KMS-11 (cell line): ENCODE data around the gene APBA2.

Experiments used
- H2AFZ ChIP-seq: fragments of 200-600 bp; sonication (generic); 2 replicates; pipeline ENCODE4 v1.6.1; 2016; ENCODE audit warnings: antibody characterized with exemption, mixed run types, low read depth
- H3K27ac ChIP-seq: fragments of 200-600 bp; sonication (generic); 2 replicates; pipeline ENCODE4 v1.6.1; 2016; ENCODE audit warnings: mild to moderate bottlenecking, mixed run types
- H3K27me3 ChIP-seq: fragments of 200-600 bp; sonication (generic); 2 replicates; pipeline ENCODE4 v1.6.1; 2017; ENCODE audit warnings: mild to moderate bottlenecking, low read depth, mixed run types, moderate library complexity; ENCODE audit not compliant: insufficient read depth
- H3K36me3 ChIP-seq: fragments of 200-600 bp; sonication (generic); 2 replicates; pipeline ENCODE4 v1.6.1; 2017; ENCODE audit warnings: mild to moderate bottlenecking, mixed run types; ENCODE audit not compliant: insufficient read depth
- H3K4me1 ChIP-seq: fragments of 200-600 bp; sonication (generic); 2 replicates; pipeline ENCODE4 v1.6.1; 2016; ENCODE audit warnings: mild to moderate bottlenecking, low read depth, mixed run types; ENCODE audit not compliant: poor library complexity, severe bottlenecking
- H3K4me2 ChIP-seq: fragments of 200-600 bp; sonication (generic); 2 replicates; pipeline ENCODE4 v1.7.0; 2016; ENCODE audit warnings: mild to moderate bottlenecking, mixed run types
- H3K4me3 ChIP-seq: fragments of 200-600 bp; sonication (generic); IDR thresholded peaks from 2 replicates; pipeline ENCODE4 v1.6.1; 2017; ENCODE audit warnings: low read depth, low read length, mixed read lengths; ENCODE audit not compliant: insufficient read depth
- H3K79me2 ChIP-seq: fragments of 200-600 bp; sonication (generic); 2 replicates; pipeline ENCODE4 v1.6.1; 2016; ENCODE audit warnings: low read depth, mixed run types; ENCODE audit not compliant: insufficient read depth
- H3K9ac ChIP-seq: fragments of 200-600 bp; sonication (generic); 2 replicates; pipeline ENCODE4 v1.6.1; 2016; ENCODE audit warnings: mild to moderate bottlenecking, mixed run types
- H4K20me1 ChIP-seq: fragments of 200-600 bp; sonication (generic); 2 replicates; pipeline ENCODE4 v1.6.1; 2016; ENCODE audit warnings: mild to moderate bottlenecking, mixed run types; ENCODE audit not compliant: insufficient read depth
- CTCF ChIP-seq: fragments of 200-600 bp; sonication (generic); conservative IDR thresholded peaks from 2 replicates; pipeline ENCODE4 v1.6.1; 2017; ENCODE audit warnings: low read depth, mild to moderate bottlenecking, antibody characterized with exemption, low read length, moderate library complexity, mixed read lengths

APBA2 gene

GRCh38 chr15:28992336-28992864 lies 106.6 kb downstream of the APBA2 start:
- H3K27me3 ChIP-seq: no peaks in the 10 kb centered on the region
- H3K4me1 ChIP-seq: no peaks in the 10 kb centered on the region
- no peak for TF ChIP-seq CTCF
- H2AFZ ChIP-seq: no peak overlapping the region
- H3K79me2 ChIP-seq: no peaks in the 10 kb centered on the region
- H3K36me3 ChIP-seq: no peaks in the 10 kb centered on the region
- H4K20me1 ChIP-seq: no peaks in the 10 kb centered on the region
- H3K9ac ChIP-seq: no peak overlapping the region
- no peak overlapping the region for H3K4me2 ChIP-seq
- H3K27ac ChIP-seq: no peak overlapping the region
- H3K4me3 ChIP-seq: no peak overlapping the region

GRCh38 chr15:28993051-28993719 lies 107.4 kb downstream of the APBA2 start:
- TF ChIP-seq CTCF: no peak
- Histone ChIP-seq H3K9ac (no peak overlapping the region), H3K36me3 (no peaks in the 10 kb centered on the region), H3K4me1 (no peaks in the 10 kb centered on the region), H4K20me1 (no peaks in the 10 kb centered on the region), H2AFZ (no peak overlapping the region), H3K79me2 (no peaks in the 10 kb centered on the region), H3K27me3 (no peaks in the 10 kb centered on the region), H3K4me3 (no peak overlapping the region), H3K27ac (no peak overlapping the region), H3K4me2 (no peak overlapping the region)

GRCh38 chr15:28993720-28994053 lies 107.9 kb downstream of the APBA2 start:
- Histone ChIP-seq H4K20me1 (no peaks in the 10 kb centered on the region), H3K27me3 (no peaks in the 10 kb centered on the region), H3K4me3 (no peak overlapping the region), H3K9ac (no peak overlapping the region), H3K4me2 (no peak overlapping the region), H3K79me2 (no peaks in the 10 kb centered on the region), H3K36me3 (no peaks in the 10 kb centered on the region), H3K4me1 (no peaks in the 10 kb centered on the region), H2AFZ (no peak overlapping the region), H3K27ac (no peak overlapping the region)
- no peak for TF ChIP-seq CTCF

- Histone ChIP-seq H3K4me2 (no peak overlapping the region), H3K4me1 (no peaks in the 10 kb centered on the region), H4K20me1 (no peaks in the 10 kb centered on the region), H2AFZ (no peak overlapping the region), H3K4me3 (no peak overlapping the region), H3K36me3 (no peaks in the 10 kb centered on the region), H3K27me3 (no peaks in the 10 kb centered on the region), H3K27ac (no peak overlapping the region), H3K79me2 (no peaks in the 10 kb centered on the region), H3K9ac (no peak overlapping the region)
- no peak for TF ChIP-seq CTCF
Observed at GRCh38 chr15:28994142-28994830, 108.5 kb downstream of the APBA2 start.
